GM19372 (cell line): ENCODE data around the gene PTPRK.
"Not testable (repeated sequence)": the region's sequence is repeated elsewhere in the genome, so short reads cannot be mapped to it uniquely, and the experiment has no call there.

Experiments used
- ATAC-seq: cut with Tn5 transposase; IDR thresholded peaks from one replicate; pipeline ENCODE4 v1.9.1; 2021; ENCODE audit warnings: mild to moderate bottlenecking, low read depth, moderate library complexity; ENCODE audit not compliant: unreplicated experiment

The PTPRK gene

DNA sequence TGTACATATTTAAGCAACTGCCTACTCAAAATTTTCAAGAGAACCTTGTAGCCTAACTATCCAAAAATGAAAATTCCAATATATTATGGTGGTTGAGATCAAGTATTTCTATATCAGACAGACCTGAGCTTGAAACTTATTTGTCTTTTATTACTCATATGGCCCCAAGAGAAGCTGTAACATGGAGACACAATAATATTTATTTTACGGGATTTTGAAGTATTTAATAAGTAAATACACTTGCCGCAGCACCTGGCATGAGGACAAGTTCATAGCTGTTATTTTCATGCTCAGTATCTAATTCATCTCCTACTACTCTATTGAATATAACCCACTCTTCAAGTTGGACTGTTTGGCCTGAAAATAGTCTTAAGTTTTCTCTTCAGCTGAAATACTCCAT lies 28.0 kb downstream of the PTPRK start:
- no peak for ATAC-seq

DNA sequence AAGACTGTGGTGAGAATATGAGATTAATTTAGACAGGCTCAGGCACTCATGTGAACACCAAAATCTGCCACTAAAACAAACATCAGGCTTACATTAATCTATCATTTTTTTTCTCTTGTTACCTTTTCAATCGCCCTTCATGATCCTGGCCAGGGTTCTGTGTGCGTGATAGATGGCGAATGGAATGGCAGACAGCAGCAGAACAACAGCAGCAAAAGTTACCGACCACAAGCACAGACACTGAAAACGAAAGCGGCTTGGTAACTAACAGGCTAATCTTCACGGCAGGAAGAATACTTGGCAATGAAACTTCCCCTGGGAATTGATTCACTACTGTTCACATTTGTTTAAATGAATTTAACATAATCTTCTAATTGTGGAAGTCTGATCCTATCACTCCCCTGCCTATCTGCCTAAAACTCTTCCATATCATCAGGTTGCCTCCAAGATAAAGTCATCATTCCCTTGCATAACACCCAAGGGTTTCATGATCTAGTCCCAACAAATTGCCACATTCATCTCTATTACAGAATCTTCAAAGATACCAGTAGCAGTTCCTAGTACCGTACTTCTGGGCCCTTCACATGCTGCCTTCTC lies 28.7 kb downstream of the PTPRK start:
- ATAC-seq: no peak

DNA sequence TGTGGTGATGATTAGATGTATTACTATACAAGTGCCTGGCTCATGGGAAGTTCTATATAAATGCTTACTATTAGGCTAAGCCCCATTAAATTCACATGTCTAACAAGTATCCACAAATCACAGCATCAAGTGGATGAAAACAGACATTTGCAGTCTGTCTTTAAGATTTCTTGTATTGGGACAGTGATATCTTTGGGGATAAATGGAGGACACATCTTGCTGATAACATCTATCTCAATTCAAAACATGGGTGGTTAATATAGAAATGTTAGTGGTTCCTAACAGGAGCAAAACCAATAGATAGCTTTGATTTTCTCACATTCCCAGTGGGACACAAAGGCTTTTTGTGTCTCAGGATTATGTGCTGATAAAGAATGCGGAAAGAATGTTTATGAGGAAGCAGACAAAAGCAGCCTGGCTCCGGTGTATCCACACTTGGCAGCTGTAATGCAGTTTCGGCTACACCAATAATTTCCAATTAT lies 29.3 kb downstream of the PTPRK start:
- no peak for ATAC-seq

DNA sequence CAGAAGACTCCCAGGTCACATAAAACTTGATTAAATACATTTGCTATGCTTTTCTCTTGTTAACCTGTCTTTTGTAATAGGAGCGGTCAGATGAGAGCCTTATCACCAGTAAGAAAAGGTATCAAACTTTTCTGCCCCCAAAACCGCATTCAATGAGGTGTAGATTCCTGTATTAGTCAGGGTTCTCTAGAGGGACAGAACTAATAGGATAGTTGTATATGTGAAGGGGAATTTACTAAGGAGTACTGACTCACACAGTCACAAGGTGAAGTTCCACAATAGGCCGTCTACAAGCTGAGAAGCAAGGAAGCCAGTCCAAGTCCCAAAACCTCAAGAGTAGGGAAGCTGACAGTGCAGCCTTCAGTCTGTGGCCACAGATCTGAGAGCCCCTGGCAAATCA lies 32.7 kb downstream of the PTPRK start:
- ATAC-seq: no peak

DNA sequence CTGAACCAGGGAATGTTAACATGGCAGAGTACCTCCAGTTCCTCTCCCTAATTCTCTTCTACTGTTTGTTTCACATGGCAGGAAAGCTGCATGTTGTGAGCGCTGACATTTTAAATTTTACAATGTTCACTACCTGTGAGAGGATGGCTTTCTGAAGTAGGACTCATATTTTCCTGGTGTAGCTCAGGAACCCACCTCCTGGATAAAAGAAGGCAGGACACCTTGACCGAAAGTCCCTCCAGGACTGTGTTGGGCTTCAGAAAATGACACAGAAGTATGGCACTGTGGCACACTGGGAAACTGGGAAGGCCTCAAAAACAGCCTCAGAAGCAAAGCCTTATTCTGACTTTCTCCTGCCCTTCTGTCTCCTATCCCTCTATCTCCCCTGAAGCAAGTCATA lies 33.3 kb downstream of the PTPRK start:
- no peak for ATAC-seq

DNA sequence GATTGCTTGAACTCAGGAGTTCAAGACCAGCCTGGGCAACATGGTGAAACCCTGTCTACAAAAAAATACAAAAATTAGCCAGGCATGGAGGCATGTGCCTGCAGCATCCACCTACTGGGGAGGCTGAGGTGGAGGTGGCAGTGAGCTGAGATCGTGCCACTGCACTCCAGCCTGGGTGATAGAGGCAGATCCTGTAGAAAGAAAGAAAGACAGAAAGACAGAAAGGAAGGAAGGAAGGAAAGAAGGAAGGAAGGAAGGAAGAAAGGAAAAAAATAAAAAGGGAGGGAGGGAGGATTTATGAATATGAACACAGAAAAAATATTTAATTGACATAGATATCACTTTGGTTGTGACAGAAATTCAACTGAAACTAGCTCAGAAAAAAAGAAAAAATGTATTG lies 33.8 kb downstream of the PTPRK start:
- not testable (repeated sequence) for ATAC-seq

DNA sequence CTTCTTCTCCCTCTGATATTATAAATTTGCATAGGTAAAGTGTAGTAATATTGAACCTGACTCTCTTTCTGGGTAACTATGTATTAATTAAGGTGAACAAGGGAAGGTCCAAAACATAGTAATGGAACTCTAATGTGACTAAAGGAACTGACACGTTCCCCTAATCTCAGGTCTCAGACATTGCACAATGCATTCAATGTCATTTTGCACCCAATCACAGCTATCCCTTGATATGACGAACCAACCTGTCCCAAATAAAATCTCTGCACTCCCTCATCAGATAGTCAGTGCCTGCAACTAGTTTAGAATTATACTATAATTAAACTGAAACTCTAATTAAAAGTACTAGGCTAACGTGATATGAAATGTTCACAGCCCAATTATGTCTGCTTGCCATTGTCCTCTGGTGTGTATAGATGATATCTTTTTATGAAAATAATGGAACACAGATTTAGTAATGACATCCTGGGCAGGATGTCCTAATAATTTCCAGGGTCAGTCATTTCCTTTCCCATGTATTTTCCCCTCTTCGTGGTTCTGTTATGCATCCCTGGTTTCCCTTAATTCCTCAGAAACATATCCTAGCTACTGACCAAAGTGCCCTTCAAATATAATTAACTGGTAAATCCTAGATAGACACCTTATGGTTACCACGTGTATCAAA lies 36.8 kb downstream of the PTPRK start:
- ATAC-seq: no peak

DNA sequence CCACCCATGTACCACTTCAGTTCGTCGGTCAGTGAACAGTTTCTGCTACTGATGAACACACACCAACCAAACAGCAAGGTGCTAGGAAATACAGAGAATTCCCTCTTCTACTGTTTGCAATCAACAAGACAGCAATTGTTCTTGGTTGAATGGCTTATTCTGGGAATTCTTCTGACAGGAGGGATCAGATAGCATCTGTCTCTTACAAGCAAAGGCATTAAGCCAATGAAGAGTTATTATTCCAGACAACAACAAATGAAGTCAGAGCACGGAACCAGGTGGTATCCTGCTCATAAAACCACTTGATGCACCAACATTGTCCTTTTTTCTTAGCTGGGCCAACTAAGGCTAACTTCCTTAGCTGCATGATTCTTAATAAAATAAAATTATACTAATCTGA lies 37.8 kb downstream of the PTPRK start:
- no peak for ATAC-seq

DNA sequence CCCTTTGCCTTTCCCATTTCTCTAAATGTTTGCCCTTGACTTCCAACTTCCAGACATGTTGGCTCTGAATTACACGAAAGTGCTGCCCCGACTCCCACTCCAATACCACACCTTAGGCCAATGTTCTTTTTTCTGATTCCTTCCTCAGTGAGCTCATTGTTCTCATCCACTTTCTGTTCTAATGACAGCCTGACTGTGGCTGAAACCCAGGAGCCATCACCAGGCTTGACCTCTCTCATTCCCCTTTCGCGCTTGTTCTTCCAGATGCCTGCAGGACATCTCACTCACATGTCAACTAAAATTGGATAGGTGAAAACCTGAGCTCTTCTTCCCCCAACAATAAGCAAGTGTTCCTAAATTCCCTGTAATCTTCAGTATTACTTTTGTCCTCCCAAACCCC lies 40.4 kb downstream of the PTPRK start:
- ATAC-seq: no peak

DNA sequence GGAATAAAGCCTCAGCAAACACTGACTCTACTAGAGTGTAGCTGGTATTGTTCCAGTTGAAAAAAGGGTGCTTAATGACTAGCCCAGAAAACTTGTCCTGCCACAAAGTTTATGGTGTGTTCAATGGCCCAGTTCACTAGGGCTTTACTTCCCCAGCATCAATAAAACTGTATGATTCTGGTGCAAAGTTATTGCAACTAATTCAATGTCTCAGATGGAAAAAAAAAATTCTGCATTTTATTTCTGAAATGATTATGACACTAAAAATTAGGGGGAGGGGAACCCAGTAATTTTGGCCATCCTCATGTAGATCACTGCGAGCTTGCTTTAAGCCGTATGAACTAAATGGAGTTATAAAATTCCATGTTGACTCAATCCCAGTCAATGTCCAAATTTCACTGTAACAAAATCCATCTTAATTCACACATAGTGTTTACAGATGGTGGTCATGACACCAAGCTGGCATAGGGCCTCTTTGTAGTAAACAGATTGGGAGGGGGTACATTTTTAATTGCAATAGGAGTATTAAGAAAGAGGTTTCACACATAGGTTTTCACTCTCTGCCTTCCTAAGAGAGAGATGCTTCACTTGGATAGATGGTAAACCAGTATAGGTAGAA lies 41.2 kb downstream of the PTPRK start:
- no peak for ATAC-seq

DNA sequence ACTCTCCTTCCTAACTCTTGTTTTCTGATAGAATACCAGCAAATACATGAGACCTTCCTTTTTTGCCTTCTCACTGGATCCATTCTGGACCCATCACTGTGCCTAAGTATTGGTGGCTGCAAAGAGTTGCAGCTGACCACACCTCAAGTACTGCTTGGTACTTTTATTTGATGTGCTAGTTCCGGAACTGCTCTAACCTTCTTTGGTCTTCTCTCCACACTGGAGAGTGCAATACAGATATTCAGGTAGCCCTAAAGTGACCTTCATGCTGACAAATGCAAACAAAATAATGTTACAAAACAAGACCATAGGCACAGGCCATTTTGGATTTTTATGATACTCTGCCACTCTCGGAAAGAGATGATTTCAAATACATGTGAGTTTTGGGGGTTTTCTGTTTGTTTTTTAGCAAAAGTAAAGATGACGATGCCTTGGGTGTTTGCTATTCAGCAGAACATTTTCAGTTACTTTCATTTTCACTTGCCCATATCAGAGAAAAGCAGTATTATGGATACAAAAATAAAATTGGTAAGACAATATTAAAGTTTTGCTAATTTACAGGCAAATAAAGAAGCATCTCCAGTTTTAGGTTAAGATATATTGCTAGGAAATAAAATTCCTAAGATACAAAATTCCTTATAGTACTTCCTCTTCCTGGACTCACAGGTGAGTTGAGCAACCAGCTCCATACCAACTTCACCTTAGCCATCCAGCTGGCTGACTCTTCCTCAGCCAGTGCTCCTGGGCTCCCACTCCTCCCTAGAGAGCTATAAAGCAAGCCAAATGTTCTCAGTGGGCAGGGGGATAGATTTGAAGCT lies 42.0 kb downstream of the PTPRK start:
- no peak for ATAC-seq

DNA sequence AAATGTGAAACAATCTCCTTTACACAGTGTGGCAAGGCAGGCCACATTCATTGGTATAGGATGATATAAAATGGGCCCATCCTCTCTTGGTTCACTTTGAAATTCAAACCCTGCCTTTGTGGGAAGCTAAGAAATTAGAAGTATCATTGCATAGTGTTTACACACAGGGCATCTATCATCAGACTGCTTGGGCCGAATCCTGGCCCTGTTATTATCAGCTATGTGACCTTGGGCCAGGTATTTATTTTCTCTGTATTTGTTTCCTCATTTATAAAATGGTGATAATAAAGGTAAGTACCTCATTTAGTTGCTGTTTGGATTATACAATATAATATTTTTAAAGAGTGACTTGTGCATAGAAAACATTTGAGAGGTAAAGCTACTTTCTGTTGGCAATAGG lies 45.5 kb downstream of the PTPRK start:
- ATAC-seq: no peak

DNA sequence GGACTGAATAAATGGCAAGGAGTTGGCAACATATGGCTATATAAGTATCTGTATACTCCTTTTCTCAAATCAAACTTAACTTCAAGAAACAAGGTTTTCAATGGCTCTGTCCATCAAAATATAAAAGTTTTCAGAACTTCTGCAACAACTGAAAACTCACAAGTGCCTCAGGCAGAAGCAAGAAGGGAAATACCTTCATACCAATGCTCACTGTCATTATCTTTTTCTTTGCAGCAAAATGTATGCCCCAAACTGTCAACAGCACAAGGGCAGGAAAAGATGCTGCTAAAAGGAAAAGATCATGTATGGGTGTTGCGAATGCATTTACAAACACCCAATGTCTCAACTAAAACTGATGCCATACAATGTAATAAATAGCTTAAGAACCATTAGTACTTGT lies 45.9 kb downstream of the PTPRK start:
- no peak for ATAC-seq

DNA sequence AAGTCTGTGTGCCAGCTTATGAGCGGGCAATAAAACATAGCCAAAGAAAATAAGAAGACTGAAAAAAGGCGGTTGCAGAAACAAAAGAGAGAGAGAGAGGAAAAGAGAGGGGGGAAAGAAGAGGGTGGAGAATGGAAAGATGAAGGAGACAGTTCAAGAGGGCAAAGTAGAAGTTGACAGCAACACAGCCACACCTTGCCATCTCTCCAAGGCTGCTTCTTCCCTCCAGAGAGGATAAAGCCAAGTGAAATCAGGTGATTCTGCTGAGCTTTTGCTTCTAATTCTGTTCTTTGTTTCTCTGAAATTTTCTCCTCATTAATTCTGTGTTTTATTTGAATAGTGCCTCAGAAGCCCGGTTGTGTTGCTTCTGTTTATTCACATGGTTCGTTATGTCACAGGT lies 48.5 kb downstream of the PTPRK start:
- no peak for ATAC-seq

DNA sequence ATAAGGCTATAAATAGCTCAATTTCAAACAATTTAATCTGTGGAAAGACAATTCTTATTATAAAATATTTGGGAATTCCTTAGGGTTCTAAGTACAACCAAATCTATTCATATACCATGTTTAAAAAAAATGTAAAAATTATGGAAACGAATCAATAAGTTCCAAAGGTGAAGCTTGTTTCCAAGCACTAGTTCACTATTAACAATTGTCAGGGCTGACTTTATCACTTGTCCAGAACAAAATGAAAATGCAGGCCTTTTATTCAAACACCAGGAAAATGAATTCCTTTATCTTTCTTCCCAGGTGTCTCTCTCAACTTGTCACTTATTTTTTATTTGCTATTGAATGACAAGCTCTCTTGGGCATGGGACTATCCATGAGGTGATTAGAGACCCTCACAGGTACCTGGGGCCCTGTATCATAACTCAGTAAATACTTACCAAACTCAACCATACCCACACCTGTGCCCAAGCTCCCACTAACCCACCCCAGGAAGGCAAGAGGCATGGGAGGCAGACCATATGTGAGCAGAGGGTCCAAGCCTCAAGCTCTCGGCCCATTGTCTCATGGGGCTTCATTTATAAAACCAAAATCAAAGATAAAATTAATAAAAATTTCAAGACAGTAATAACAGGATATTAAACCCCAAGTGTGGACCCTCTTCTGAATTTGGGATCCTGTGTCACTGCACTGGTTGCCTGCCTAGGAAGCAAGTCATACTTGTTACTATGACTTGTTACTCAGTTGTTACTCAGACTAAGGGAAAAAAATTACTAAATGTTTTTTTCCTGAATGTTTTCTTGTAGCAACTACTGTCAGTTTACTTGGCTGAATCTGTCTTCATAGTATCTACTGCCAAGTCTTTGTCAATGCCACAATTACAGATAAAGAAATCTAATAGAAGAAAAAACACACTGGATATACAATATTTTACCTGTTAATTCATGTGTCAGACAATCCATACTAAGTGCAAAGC lies 54.7 kb downstream of the PTPRK start:
- ATAC-seq: no peak

DNA sequence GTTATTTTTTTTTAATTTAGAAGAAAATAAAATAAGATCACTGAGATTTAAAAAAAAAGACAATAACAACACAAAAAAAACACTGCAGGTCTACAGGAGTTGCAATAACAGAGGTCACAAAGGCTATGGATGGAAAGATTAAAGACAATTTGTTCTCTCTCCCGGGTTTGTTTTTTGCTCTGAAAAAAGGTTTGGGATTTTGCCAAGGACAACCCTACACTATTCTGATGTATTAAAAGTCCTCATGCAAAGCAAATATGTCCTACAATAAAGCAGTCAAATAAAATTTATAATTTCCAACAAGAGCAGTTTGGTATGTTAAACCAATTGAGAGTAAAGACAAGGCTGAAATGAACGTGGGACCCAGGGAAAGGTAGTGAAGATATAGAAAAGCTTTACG lies 55.6 kb downstream of the PTPRK start:
- ATAC-seq: no peak

DNA sequence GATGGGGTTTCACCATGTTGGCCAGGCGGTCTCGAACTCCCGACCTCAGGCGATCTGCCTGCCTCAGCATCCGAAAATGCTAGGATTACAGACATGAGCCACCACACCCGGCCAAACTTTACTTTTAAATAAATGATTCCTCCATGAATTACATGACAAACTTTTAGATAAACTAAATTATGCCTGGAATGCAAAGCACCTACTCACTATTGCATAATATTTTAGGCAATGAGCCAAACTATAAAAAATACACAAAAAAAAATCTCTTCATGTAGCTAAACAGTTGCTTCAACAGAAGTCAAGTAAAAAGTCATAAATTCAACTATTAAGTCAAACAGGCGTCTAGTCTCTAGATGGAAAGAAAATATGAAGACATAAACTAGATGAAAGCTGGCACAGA lies 56.5 kb downstream of the PTPRK start:
- ATAC-seq: no peak

DNA sequence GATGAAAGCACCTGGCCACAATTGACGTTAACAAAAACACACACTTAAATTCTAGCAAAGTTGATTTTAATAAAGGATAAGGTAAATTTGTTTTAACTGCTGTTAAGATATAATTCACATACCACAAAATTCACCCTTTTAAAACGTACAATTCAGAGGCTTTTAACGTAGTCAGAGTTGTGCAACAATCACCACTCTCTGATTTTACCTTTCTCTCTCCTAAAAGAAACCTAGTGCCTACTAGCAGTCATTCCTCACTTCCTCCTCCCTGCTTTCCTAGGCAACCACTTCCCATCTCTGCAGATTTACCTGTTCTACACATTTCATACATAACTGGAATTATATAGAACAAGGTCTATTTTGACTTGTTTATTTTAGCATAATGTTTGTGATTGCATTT lies 58.9 kb downstream of the PTPRK start:
- ATAC-seq: no peak

DNA sequence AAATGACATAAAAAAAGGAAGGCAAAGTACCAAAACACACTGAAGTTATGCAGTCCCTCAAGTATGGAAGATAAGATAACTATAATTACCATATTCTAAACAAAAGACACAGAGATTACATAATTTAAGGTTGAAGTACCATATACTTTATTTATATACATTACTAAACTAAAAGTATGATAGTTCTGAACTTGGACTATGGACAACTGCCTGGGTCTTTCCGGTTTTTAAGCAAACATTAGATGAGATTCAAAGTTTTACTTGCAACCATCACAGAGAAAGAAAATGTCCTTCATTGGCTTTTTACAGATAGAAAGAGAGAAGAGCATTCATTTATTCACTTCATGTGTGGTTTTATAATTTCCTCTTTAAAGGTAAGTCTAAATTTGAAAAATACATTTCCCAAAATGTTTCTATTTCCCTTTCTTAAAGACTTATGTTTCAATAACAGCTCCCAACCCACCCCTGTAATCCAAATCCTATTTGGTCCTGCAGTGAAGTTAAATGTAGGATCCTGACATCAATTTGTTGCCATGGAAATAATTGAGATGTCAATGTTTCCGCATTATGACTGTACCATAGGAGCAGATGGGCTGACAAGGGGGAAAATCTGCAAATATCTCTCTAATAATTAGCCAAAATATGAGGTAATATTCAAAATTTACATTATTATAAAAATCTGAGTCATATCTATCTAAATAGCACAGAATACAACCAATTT lies 63.7 kb downstream of the PTPRK start:
- ATAC-seq: no peak

DNA sequence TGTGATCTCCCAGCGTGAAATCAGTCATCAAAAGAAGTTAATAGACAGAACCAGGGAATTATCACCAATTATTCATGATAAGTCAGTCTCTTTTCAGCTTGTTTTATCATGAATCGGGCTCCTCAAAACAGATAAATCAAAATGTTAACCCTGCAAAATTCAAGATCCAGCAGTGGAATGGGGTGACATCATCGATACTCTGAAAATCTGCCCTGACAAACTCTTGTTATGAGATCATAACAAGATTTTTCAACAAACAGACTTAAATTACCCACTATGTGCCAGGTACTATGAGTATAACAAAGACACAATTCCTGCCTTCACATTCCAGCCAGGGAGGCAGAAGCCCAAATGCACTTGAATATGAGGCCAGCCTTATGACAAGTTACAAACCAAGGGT lies 64.4 kb downstream of the PTPRK start:
- no peak for ATAC-seq
